Measurements from ENCODE around the gene EVPL. TPM values are rescaled to one million over a fixed set of nuclear protein-coding genes. Genes with fewer than 3 reads are reported as not detected.
A peak's percentile ranks its signal among the peaks of the same experiment; 100 is the strongest.
"Not testable (repeated sequence)": the region's sequence is repeated elsewhere in the genome, so short reads cannot be mapped to it uniquely, and the experiment has no call there.

The EVPL gene
- total and polyA plus RNA-seq, 2 of the 13 experiments (the other 11 are each of a cell fraction or from before 2014, with no cell fraction given): 2.1 to 8.2 TPM

GRCh38 chr17:76044475-76045007 is 17.4 kb upstream of the EVPL start:
- BruUV-seq (replicated peaks); H3K4me1 ChIP-seq (ENCODE audit: insufficient read depth, low read length); H3K79me2 ChIP-seq (ENCODE audit: insufficient read depth, low read length); CTCF ChIA-PET (ENCODE audit: low intra/inter-chr PET ratio, low total read pairs); H2AFZ ChIP-seq (ENCODE audit: low read length); FAIRE-seq; H4K20me1 ChIP-seq (ENCODE audit: insufficient read depth, low read length); DNase-seq (ENCODE audit: low spot score); H3K4me2 ChIP-seq (ENCODE audit: low read depth, low read length); POLR2A ChIA-PET; H3K9ac ChIP-seq (ENCODE audit: insufficient read depth, low read depth, low read length); H3K9me3 ChIP-seq (ENCODE audit: low read length); intact Hi-C loops (cut with micrococcal nuclease; ENCODE audit: unreplicated experiment); H3K27me3 ChIP-seq (ENCODE audit: control insufficient read depth in 1 of 2, insufficient read depth in 2 of 2, low read length in 2 of 2); H3K4me3 ChIP-seq (replicated peaks in 1 of 3; ENCODE audit: insufficient read depth in 1 of 3, low read depth in 2 of 3, low read length in 3 of 3); in situ Hi-C loops (cut with HindIII; ENCODE audit: extremely low pct_ligation_motif_present, low pct_unique_long_range_greater_than_20kb); H3K27ac ChIP-seq (ENCODE audit: extremely low read length, insufficient read depth, low read length); ATAC-seq; TF ChIP-seq LCORL (CRISPR knock-in tag; IDR thresholded peaks at IDR 0.05): not testable (repeated sequence)
- peak; percentile 84 for TF ChIP-seq LCORL (IDR thresholded peaks at IDR 0.05)
- WGBS (ENCODE audit: low lambda C conversion rate): 97% methylated on average over 11 of the region's 11 CpGs
- H3K36me3 ChIP-seq (replicated peaks in 1 of 2; ENCODE audit: control insufficient read depth in 1 of 2, insufficient read depth in 2 of 2, low read length in 2 of 2): peaks cover 65 to 94% of the 10 kb centered on the region in 2 experiments

GRCh38 chr17:76042868-76043267 is 15.8 kb upstream of the EVPL start:
- H3K79me2 ChIP-seq (ENCODE audit: insufficient read depth, low read length); H3K27me3 ChIP-seq (ENCODE audit: control insufficient read depth in 1 of 2, insufficient read depth in 2 of 2, low read length in 2 of 2); ATAC-seq; FAIRE-seq; CTCF ChIA-PET (ENCODE audit: low intra/inter-chr PET ratio, low total read pairs); DNase-seq (ENCODE audit: low spot score); H3K27ac ChIP-seq (ENCODE audit: extremely low read length, insufficient read depth, low read length); POLR2A ChIA-PET; H3K4me3 ChIP-seq (replicated peaks in 1 of 3; ENCODE audit: insufficient read depth in 1 of 3, low read depth in 2 of 3, low read length in 3 of 3); H4K20me1 ChIP-seq (ENCODE audit: insufficient read depth, low read length); H3K4me1 ChIP-seq (ENCODE audit: insufficient read depth, low read length); H3K4me2 ChIP-seq (ENCODE audit: low read depth, low read length); in situ Hi-C loops (cut with HindIII; ENCODE audit: extremely low pct_ligation_motif_present, low pct_unique_long_range_greater_than_20kb); BruUV-seq (replicated peaks); intact Hi-C loops (cut with micrococcal nuclease; ENCODE audit: unreplicated experiment); H3K9me3 ChIP-seq (ENCODE audit: low read length); H3K9ac ChIP-seq (ENCODE audit: insufficient read depth, low read depth, low read length); H2AFZ ChIP-seq (ENCODE audit: low read length): not testable (repeated sequence)
- TF ChIP-seq, protein P1, sequence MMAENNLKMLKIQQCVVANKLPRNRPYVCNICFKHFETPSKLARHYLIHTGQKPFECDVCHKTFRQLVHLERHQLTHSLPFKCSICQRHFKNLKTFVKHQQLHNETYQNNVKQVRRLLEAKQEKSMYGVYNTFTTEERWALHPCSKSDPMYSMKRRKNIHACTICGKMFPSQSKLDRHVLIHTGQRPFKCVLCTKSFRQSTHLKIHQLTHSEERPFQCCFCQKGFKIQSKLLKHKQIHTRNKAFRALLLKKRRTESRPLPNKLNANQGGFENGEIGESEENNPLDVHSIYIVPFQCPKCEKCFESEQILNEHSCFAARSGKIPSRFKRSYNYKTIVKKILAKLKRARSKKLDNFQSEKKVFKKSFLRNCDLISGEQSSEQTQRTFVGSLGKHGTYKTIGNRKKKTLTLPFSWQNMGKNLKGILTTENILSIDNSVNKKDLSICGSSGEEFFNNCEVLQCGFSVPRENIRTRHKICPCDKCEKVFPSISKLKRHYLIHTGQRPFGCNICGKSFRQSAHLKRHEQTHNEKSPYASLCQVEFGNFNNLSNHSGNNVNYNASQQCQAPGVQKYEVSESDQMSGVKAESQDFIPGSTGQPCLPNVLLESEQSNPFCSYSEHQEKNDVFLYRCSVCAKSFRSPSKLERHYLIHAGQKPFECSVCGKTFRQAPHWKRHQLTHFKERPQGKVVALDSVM (CRISPR knock-in tag; IDR thresholded peaks at IDR 0.05): 0 out of 2 replicates have a peak, but pooled peaks have one; percentile 41
- TF ChIP-seq ZNF121 (CRISPR knock-in tag; IDR thresholded peaks at IDR 0.05): 0 out of 2 replicates have a peak, but pooled peaks have one; percentile 35
- peaks cover 58 to 94% of the 10 kb centered on the region in 2 experiments for H3K36me3 ChIP-seq (replicated peaks in 1 of 2; ENCODE audit: control insufficient read depth in 1 of 2, insufficient read depth in 2 of 2, low read length in 2 of 2)
- WGBS (ENCODE audit: low lambda C conversion rate): 96% methylated on average over 3 of the region's 3 CpGs

Data from HepG2 (cell line).